GM23338 (cell line): ENCODE data around the gene PCBP3. TPM values are rescaled to one million over a fixed set of nuclear protein-coding genes. Genes with fewer than 3 reads are reported as not detected.
"Not testable (repeated sequence)": the region's sequence is repeated elsewhere in the genome, so short reads cannot be mapped to it uniquely, and the experiment has no call there.

Experiments used
- ATAC-seq: fragments of 200-7000 bp; cut with Tn5 transposase; 3 replicates; pipeline ENCODE4 v1.9.1; 2020
- DNase-seq: peaks from one replicate; pipeline ENCODE4 v3.0.0-alpha.2; 2015; ENCODE audit warnings: low spot score
- H2AFZ ChIP-seq: fragments of 200-600 bp; sonication (generic); 2 replicates; pipeline ENCODE4 v1.8.0; 2016; ENCODE audit warnings: antibody characterized with exemption, mild to moderate bottlenecking, moderate library complexity
- H3F3A ChIP-seq: fragments of 200-600 bp; sonication (generic); replicated peaks from 2 replicates; pipeline ENCODE4 v1.8.0; 2017; ENCODE audit warnings: antibody characterized with exemption, mixed run types, low read depth
- H3K27ac ChIP-seq: fragments of 200-600 bp; sonication (generic); 2 replicates; pipeline ENCODE4 v1.6.1; 2016; ENCODE audit warnings: low read depth
- H3K27me3 ChIP-seq: fragments of 200-600 bp; sonication (generic); 2 replicates; pipeline ENCODE4 v1.8.0; 2016; ENCODE audit warnings: mild to moderate bottlenecking, mixed run types, moderate library complexity; ENCODE audit not compliant: insufficient read depth
- H3K36me3 ChIP-seq: fragments of 200-600 bp; sonication (generic); 2 replicates; pipeline ENCODE4 v1.8.0; 2016; ENCODE audit warnings: mild to moderate bottlenecking; ENCODE audit not compliant: insufficient read depth
- H3K4me1 ChIP-seq: fragments of 200-600 bp; sonication (generic); 2 replicates; pipeline ENCODE4 v1.8.0; 2016; ENCODE audit warnings: mild to moderate bottlenecking, moderate library complexity; ENCODE audit not compliant: insufficient read depth
- H3K4me2 ChIP-seq: fragments of 200-600 bp; sonication (generic); 2 replicates; pipeline ENCODE4 v1.7.1; 2017; ENCODE audit warnings: mixed run types
- H3K4me3 ChIP-seq: fragments of 200-600 bp; sonication (generic); 2 replicates; pipeline ENCODE4 v1.6.1; 2016; ENCODE audit warnings: mixed run types
- H3K79me2 ChIP-seq: fragments of 200-600 bp; sonication (generic); replicated peaks from 2 replicates; pipeline ENCODE4 v1.8.0; 2017; ENCODE audit warnings: mild to moderate bottlenecking; ENCODE audit not compliant: insufficient read depth
- H3K9me2 ChIP-seq: fragments of 200-600 bp; sonication (generic); 2 replicates; pipeline ENCODE4 v1.8.0; 2017; ENCODE audit not compliant: insufficient read depth
- H4K20me1 ChIP-seq: fragments of 200-600 bp; sonication (generic); replicated peaks from 2 replicates; pipeline ENCODE4 v1.8.0; 2017; ENCODE audit warnings: mild to moderate bottlenecking; ENCODE audit not compliant: insufficient read depth
- H3K27ac Mint-ChIP-seq: 2 replicates; pipeline ENCODE4 v1.8.0; 2020; ENCODE audit warnings: inconsistent platforms, mild to moderate bottlenecking, moderate library complexity, mixed read lengths
- H3K27me3 Mint-ChIP-seq: 3 replicates; pipeline ENCODE4 v1.8.0; 2022; ENCODE audit warnings: low read depth, mild to moderate bottlenecking, moderate library complexity, mixed read lengths, inconsistent platforms; ENCODE audit not compliant: insufficient read depth, poor library complexity
- H3K36me3 Mint-ChIP-seq: 3 replicates; pipeline ENCODE4 v1.8.0; 2021; ENCODE audit warnings: low read depth, mild to moderate bottlenecking, inconsistent platforms, moderate library complexity, mixed read lengths
- H3K4me1 Mint-ChIP-seq: 3 replicates; pipeline ENCODE4 v1.8.0; 2020; ENCODE audit warnings: mild to moderate bottlenecking, inconsistent platforms, mixed read lengths
- H3K4me3 Mint-ChIP-seq: 3 replicates; pipeline ENCODE4 v1.8.0; 2021; ENCODE audit warnings: moderate library complexity, mild to moderate bottlenecking, inconsistent platforms, mixed read lengths
- H3K9me3 Mint-ChIP-seq: 3 replicates; pipeline ENCODE4 v1.8.0; 2020; ENCODE audit warnings: moderate library complexity, mild to moderate bottlenecking, inconsistent platforms, mixed read lengths
- CREB1 ChIP-seq: fragments of 250-450 bp; sonication (Bioruptor Pico); IDR thresholded peaks from 2 replicates; pipeline ENCODE4 v1.5.0; 2020; ENCODE audit warnings: low read depth, mild to moderate bottlenecking, moderate library complexity
- CTCF ChIP-seq, 2 experiments: fragments of 200-600 bp in 1 of 2; sonication (generic) in 1 of 2; conservative IDR thresholded peaks; 2 replicates each; pipeline versions ENCODE4 v1.5.1 to v1.6.1; 2016 to 2017; ENCODE audit warnings: antibody characterized with exemption in 2 of 2, low read depth in 2 of 2, mild to moderate bottlenecking in 2 of 2, moderate library complexity in 1 of 2
- EZH2 ChIP-seq: fragments of 200-600 bp; sonication (generic); IDR thresholded peaks from one replicate; pipeline ENCODE4 v1.8.0; 2017; ENCODE audit warnings: antibody characterized with exemption, mild to moderate bottlenecking, low read depth; ENCODE audit not compliant: unreplicated experiment
- JUNB ChIP-seq: IDR thresholded peaks from one replicate; pipeline ENCODE4 v1.6.1; 2016; ENCODE audit warnings: antibody characterized with exemption; ENCODE audit not compliant: unreplicated experiment
- NANOG ChIP-seq: IDR thresholded peaks from 2 replicates; pipeline ENCODE4 v1.6.1; 2016; ENCODE audit warnings: antibody characterized with exemption, borderline replicate concordance
- POLR2AphosphoS5 ChIP-seq: IDR thresholded peaks from 2 replicates; pipeline ENCODE4 v1.6.1; 2016; ENCODE audit warnings: antibody characterized with exemption, low read depth
- REST ChIP-seq: IDR thresholded peaks from one replicate; pipeline ENCODE4 v1.6.1; 2018; ENCODE audit warnings: antibody characterized with exemption; ENCODE audit not compliant: unreplicated experiment
- ZNF114 ChIP-seq: fragments of 250-450 bp; sonication (Bioruptor Pico); IDR thresholded peaks from 2 replicates; pipeline ENCODE4 v1.5.0; 2020; ENCODE audit warnings: mild to moderate bottlenecking, moderate library complexity
- ZNF331 ChIP-seq: fragments of 250-450 bp; sonication (Bioruptor Pico); IDR thresholded peaks from 2 replicates; pipeline ENCODE4 v1.5.0; 2020; ENCODE audit warnings: low read depth, mild to moderate bottlenecking, moderate library complexity
- polyA plus RNA-seq: library from polyadenylated mRNA; unstranded; fragments of >200 nt; fragmentation: Nextera tagmentation; extraction: Ambion mirVana; gene quantifications from 2 replicates; pipeline ENCODE4 v1.2.1, GENCODE V29; 2016
- total RNA-seq: library from RNA; depleted of rRNA; stranded (reverse); fragments of >200 nt; shearing (Covaris generic); gene quantifications from 2 replicates; pipeline ENCODE4 v1.2.3, GENCODE V29; 2014
- TF ChIP-seq, protein P1 (sequence below): fragments of 250-450 bp; sonication (Bioruptor Pico); IDR thresholded peaks from 2 replicates; pipeline ENCODE4 v1.5.0; 2020; ENCODE audit warnings: mild to moderate bottlenecking, moderate library complexity
- TF ChIP-seq, protein P2 (sequence below): IDR thresholded peaks from 2 replicates; pipeline ENCODE4 v1.6.1; 2016; ENCODE audit warnings: antibody characterized with exemption

The PCBP3 gene
- total and polyA plus RNA-seq, 2 experiments from 2014 or later: 7.1 to 9.1 TPM

GRCh38 chr21:45720204-45720603 lies 76.7 kb downstream of the PCBP3 start:
- not testable (repeated sequence) for H3K9me3 Mint-ChIP-seq, H3K4me3 Mint-ChIP-seq, H3K36me3 Mint-ChIP-seq, H3K27ac ChIP-seq, H3K4me1 Mint-ChIP-seq, H3K4me2 ChIP-seq, H3K4me1 ChIP-seq, H3K36me3 ChIP-seq, H3K27ac Mint-ChIP-seq, H3K9me2 ChIP-seq, H3K4me3 ChIP-seq, H3K27me3 ChIP-seq, H3K27me3 Mint-ChIP-seq, ATAC-seq, H2AFZ ChIP-seq, DNase-seq, H3F3A ChIP-seq, H4K20me1 ChIP-seq, H3K79me2 ChIP-seq

GRCh38 chr21:45721671-45722070 lies 78.1 kb downstream of the PCBP3 start:
- no peaks in the 10 kb centered on the region for H3K27me3 ChIP-seq
- H3F3A ChIP-seq: no peaks in the 10 kb centered on the region
- no peak overlapping the region for H3K27ac Mint-ChIP-seq
- DNase-seq (no peak), ATAC-seq (no peak)
- H3K27me3 Mint-ChIP-seq: peaks cover 1% of the 10 kb centered on the region
- no peak overlapping the region for H3K4me2 ChIP-seq
- H3K9me3 Mint-ChIP-seq: no peaks in the 10 kb centered on the region
- H3K4me3 Mint-ChIP-seq: no peak overlapping the region
- peaks cover 7% of the 10 kb centered on the region for H3K4me1 Mint-ChIP-seq
- H3K36me3 Mint-ChIP-seq: no peaks in the 10 kb centered on the region
- H3K79me2 ChIP-seq: no peaks in the 10 kb centered on the region
- no peak overlapping the region for H3K27ac ChIP-seq
- H3K9me2 ChIP-seq: no peaks in the 10 kb centered on the region
- H2AFZ ChIP-seq: no peak overlapping the region
- no peak overlapping the region for H3K4me3 ChIP-seq
- H3K4me1 ChIP-seq: no peaks in the 10 kb centered on the region
- H4K20me1 ChIP-seq: no peaks in the 10 kb centered on the region
- no peaks in the 10 kb centered on the region for H3K36me3 ChIP-seq
- TF ChIP-seq, protein P1, sequence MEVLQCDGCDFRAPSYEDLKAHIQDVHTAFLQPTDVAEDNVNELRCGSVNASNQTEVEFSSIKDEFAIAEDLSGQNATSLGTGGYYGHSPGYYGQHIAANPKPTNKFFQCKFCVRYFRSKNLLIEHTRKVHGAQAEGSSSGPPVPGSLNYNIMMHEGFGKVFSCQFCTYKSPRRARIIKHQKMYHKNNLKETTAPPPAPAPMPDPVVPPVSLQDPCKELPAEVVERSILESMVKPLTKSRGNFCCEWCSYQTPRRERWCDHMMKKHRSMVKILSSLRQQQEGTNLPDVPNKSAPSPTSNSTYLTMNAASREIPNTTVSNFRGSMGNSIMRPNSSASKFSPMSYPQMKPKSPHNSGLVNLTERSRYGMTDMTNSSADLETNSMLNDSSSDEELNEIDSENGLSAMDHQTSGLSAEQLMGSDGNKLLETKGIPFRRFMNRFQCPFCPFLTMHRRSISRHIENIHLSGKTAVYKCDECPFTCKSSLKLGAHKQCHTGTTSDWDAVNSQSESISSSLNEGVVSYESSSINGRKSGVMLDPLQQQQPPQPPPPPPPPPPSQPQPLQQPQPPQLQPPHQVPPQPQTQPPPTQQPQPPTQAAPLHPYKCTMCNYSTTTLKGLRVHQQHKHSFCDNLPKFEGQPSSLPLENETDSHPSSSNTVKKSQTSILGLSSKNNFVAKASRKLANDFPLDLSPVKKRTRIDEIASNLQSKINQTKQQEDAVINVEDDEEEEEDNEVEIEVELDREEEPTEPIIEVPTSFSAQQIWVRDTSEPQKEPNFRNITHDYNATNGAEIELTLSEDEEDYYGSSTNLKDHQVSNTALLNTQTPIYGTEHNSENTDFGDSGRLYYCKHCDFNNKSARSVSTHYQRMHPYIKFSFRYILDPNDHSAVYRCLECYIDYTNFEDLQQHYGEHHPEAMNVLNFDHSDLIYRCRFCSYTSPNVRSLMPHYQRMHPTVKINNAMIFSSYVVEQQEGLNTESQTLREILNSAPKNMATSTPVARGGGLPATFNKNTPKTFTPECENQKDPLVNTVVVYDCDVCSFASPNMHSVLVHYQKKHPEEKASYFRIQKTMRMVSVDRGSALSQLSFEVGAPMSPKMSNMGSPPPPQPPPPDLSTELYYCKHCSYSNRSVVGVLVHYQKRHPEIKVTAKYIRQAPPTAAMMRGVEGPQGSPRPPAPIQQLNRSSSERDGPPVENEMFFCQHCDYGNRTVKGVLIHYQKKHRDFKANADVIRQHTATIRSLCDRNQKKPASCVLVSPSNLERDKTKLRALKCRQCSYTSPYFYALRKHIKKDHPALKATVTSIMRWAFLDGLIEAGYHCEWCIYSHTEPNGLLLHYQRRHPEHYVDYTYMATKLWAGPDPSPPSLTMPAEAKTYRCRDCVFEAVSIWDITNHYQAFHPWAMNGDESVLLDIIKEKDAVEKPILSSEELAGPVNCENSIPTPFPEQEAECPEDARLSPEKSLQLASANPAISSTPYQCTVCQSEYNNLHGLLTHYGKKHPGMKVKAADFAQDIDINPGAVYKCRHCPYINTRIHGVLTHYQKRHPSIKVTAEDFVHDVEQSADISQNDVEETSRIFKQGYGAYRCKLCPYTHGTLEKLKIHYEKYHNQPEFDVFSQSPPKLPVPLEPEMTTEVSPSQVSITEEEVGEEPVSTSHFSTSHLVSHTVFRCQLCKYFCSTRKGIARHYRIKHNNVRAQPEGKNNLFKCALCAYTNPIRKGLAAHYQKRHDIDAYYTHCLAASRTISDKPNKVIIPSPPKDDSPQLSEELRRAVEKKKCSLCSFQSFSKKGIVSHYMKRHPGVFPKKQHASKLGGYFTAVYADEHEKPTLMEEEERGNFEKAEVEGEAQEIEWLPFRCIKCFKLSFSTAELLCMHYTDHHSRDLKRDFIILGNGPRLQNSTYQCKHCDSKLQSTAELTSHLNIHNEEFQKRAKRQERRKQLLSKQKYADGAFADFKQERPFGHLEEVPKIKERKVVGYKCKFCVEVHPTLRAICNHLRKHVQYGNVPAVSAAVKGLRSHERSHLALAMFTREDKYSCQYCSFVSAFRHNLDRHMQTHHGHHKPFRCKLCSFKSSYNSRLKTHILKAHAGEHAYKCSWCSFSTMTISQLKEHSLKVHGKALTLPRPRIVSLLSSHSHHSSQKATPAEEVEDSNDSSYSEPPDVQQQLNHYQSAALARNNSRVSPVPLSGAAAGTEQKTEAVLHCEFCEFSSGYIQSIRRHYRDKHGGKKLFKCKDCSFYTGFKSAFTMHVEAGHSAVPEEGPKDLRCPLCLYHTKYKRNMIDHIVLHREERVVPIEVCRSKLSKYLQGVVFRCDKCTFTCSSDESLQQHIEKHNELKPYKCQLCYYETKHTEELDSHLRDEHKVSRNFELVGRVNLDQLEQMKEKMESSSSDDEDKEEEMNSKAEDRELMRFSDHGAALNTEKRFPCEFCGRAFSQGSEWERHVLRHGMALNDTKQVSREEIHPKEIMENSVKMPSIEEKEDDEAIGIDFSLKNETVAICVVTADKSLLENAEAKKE (CRISPR knock-in tag): no peak
- TF ChIP-seq JUNB (no peak), REST (no peak), ZNF331 (CRISPR knock-in tag) (no peak), NANOG (no peak), ZNF114 (no peak), CREB1 (CRISPR knock-in tag) (no peak), POLR2AphosphoS5 (no peak), CTCF (conservative IDR thresholded peaks at IDR 0.05; ENCODE audit: low read depth in 2 of 2) (no peak), EZH2 (no peak)
- TF ChIP-seq, protein P2, sequence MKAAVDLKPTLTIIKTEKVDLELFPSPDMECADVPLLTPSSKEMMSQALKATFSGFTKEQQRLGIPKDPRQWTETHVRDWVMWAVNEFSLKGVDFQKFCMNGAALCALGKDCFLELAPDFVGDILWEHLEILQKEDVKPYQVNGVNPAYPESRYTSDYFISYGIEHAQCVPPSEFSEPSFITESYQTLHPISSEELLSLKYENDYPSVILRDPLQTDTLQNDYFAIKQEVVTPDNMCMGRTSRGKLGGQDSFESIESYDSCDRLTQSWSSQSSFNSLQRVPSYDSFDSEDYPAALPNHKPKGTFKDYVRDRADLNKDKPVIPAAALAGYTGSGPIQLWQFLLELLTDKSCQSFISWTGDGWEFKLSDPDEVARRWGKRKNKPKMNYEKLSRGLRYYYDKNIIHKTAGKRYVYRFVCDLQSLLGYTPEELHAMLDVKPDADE: no peak
